Skin epidermis (tissue), 12 donors: Measurements from ENCODE around the gene PTPRT.
"Not testable (repeated sequence)": the region's sequence is repeated elsewhere in the genome, so short reads cannot be mapped to it uniquely, and the experiment has no call there.

Experiments
- H3K27ac ChIP-seq, 21 experiments: fragments of 200-600 bp; sonication (generic) in 11 of 21; one replicate each; pipeline ENCODE4 v1.5.0; 2020; ENCODE audit warnings: mild to moderate bottlenecking in 3 of 21, inconsistent platforms in 2 of 21, moderate library complexity in 2 of 21
- H3K4me3 ChIP-seq, 7 experiments: fragments of 200-600 bp; sonication (generic) in 2 of 7; one replicate each; pipeline ENCODE4 v1.5.0; 2020; ENCODE audit warnings: inconsistent platforms in 2 of 7, mild to moderate bottlenecking in 2 of 7, moderate library complexity in 1 of 7

PTPRT gene

GRCh38 chr20:42949950-42950349 lies 239.8 kb downstream of the PTPRT start:
- no peak overlapping the region for H3K27ac ChIP-seq
- no peak overlapping the region for H3K4me3 ChIP-seq

- no peak overlapping the region for H3K27ac ChIP-seq
Measured at GRCh38 chr20:42945234-42945994, 244.3 kb downstream of the PTPRT start.

GRCh38 chr20:42941629-42942028 lies 248.1 kb downstream of the PTPRT start:
- no peak overlapping the region for H3K4me3 ChIP-seq
- H3K27ac ChIP-seq: no peak overlapping the region

More at GRCh38 chr20:42945234-42945994, 244.3 kb downstream of the PTPRT start:
- no peak overlapping the region for H3K4me3 ChIP-seq

- no peak overlapping the region for H3K4me3 ChIP-seq
- H3K27ac ChIP-seq: no peak overlapping the region
Measured at GRCh38 chr20:42938441-42939205, 251.1 kb downstream of the PTPRT start.

GRCh38 chr20:42936482-42936881 lies 253.2 kb downstream of the PTPRT start:
- H3K4me3 ChIP-seq: no peak overlapping the region
- no peak overlapping the region for H3K27ac ChIP-seq

- no peak overlapping the region for H3K27ac ChIP-seq
Measured at GRCh38 chr20:42924215-42924614, 265.5 kb downstream of the PTPRT start.

GRCh38 chr20:42923348-42923918 lies 266.3 kb downstream of the PTPRT start:
- no peak overlapping the region for H3K4me3 ChIP-seq
- H3K27ac ChIP-seq: no peak overlapping the region

More at GRCh38 chr20:42924215-42924614, 265.5 kb downstream of the PTPRT start:
- no peak overlapping the region for H3K4me3 ChIP-seq

GRCh38 chr20:42920776-42921175 lies 268.9 kb downstream of the PTPRT start:
- no peak overlapping the region for H3K4me3 ChIP-seq

GRCh38 chr20:42919316-42919715 lies 270.4 kb downstream of the PTPRT start:
- H3K4me3 ChIP-seq: no peak overlapping the region

More at GRCh38 chr20:42920776-42921175, 268.9 kb downstream of the PTPRT start:
- H3K27ac ChIP-seq: no peak overlapping the region

GRCh38 chr20:42915081-42915480 lies 274.6 kb downstream of the PTPRT start:
- no peak overlapping the region for H3K4me3 ChIP-seq

More at GRCh38 chr20:42919316-42919715, 270.4 kb downstream of the PTPRT start:
- H3K27ac ChIP-seq: no peak overlapping the region

GRCh38 chr20:42914302-42914701 lies 275.4 kb downstream of the PTPRT start:
- H3K4me3 ChIP-seq: no peak overlapping the region
- H3K27ac ChIP-seq: no peak overlapping the region

More at GRCh38 chr20:42915081-42915480, 274.6 kb downstream of the PTPRT start:
- H3K27ac ChIP-seq: no peak overlapping the region

- H3K4me3 ChIP-seq, H3K27ac ChIP-seq: not testable (repeated sequence)
Measured at GRCh38 chr20:42910808-42911207, 278.9 kb downstream of the PTPRT start.

GRCh38 chr20:42907730-42908129 lies 282.0 kb downstream of the PTPRT start:
- no peak overlapping the region for H3K27ac ChIP-seq
- no peak overlapping the region for H3K4me3 ChIP-seq

GRCh38 chr20:42906120-42906519 lies 283.6 kb downstream of the PTPRT start:
- no peak overlapping the region for H3K27ac ChIP-seq

GRCh38 chr20:42902509-42902908 lies 287.2 kb downstream of the PTPRT start:
- no peak overlapping the region for H3K27ac ChIP-seq
- no peak overlapping the region for H3K4me3 ChIP-seq

More at GRCh38 chr20:42906120-42906519, 283.6 kb downstream of the PTPRT start:
- H3K4me3 ChIP-seq: no peak overlapping the region

- Histone ChIP-seq H3K4me3 (no peak overlapping the region), H3K27ac (no peak overlapping the region)
Measured at GRCh38 chr20:42901689-42902440, 287.8 kb downstream of the PTPRT start.

GRCh38 chr20:42900764-42901163 lies 288.9 kb downstream of the PTPRT start:
- not testable (repeated sequence) for H3K4me3 ChIP-seq, H3K27ac ChIP-seq

- Histone ChIP-seq H3K4me3 (no peak overlapping the region), H3K27ac (no peak overlapping the region)
Measured at GRCh38 chr20:42895020-42895419, 294.7 kb downstream of the PTPRT start.

GRCh38 chr20:42894483-42894882 lies 295.2 kb downstream of the PTPRT start:
- Histone ChIP-seq H3K4me3 (no peak overlapping the region), H3K27ac (no peak overlapping the region)

GRCh38 chr20:42889517-42889916 lies 300.2 kb downstream of the PTPRT start:
- H3K4me3 ChIP-seq: no peak overlapping the region
- no peak overlapping the region for H3K27ac ChIP-seq
